K562 (cell line): ENCODE results near the gene COPA. TPM values are rescaled to one million over a fixed set of nuclear protein-coding genes. Genes with fewer than 3 reads are reported as not detected.

Experiments
- ATAC-seq: fragments of 200-7000 bp; cut with Tn5 transposase; 3 replicates; pipeline ENCODE4 v1.9.1; 2020; ENCODE audit warnings: moderate library complexity
- BruUV-seq: library from RNA; stranded (reverse); fragments of 400-500 nt; replicated peaks from 2 replicates; lab custom pipeline; 2021; lab: Mats Ljungman, UMichigan
- CTCF ChIA-PET: fragments of 300-600 bp; formaldehyde crosslinking; extraction: SDS; loops from one replicate; lab custom pipeline; 2021; ENCODE audit warnings: low intra/inter-chr PET ratio; lab: Yijun Ruan, JAX
- POLR2A ChIA-PET: fragments of 300-600, 350-650 bp; sonication (Branson Sonifier 250); formaldehyde crosslinking; extraction: SDS; loops from one replicate; lab custom pipeline; 2021; ENCODE audit warnings: antibody characterized with exemption, inconsistent platforms; lab: Yijun Ruan, JAX
- DNase-seq, 4 experiments: peaks; one replicate each; pipeline versions ENCODE4 v3.0.0 to v3.0.0-alpha.2; 2011 to 2018; ENCODE audit warnings: low spot score in 3 of 4, mixed read lengths in 3 of 4; ENCODE audit errors: extremely low read depth in 1 of 4
- FAIRE-seq: peaks from 2 replicates; lab custom pipeline; 2011; peaks lifted over from hg19 to GRCh38; lab: Jason Lieb, UNC
- H2AFZ ChIP-seq: 2 replicates; pipeline ENCODE4 v1.6.0; 2011; ENCODE audit warnings: low read depth, low read length, control low read depth, inconsistent platforms
- H3K27ac ChIP-seq: fragments of 200-600 bp; 3 replicates; pipeline ENCODE4 v1.8.0; 2011; ENCODE audit warnings: low read depth, mild to moderate bottlenecking, control low read depth, inconsistent platforms, low read length, moderate library complexity, mixed read lengths; ENCODE audit errors: extremely low read depth
- H3K27me3 ChIP-seq, 2 experiments: fragments of 300-600 bp in 1 of 2; 2 replicates in 1 of 2; 3 replicates in 1 of 2; pipeline versions ENCODE4 v1.6.0 to v1.8.0; 2011; ENCODE audit warnings: inconsistent platforms in 2 of 2, low read length in 2 of 2, mild to moderate bottlenecking in 1 of 2, mixed read lengths in 1 of 2, moderate library complexity in 1 of 2; ENCODE audit not compliant: control insufficient read depth in 2 of 2, insufficient read depth in 2 of 2
- H3K36me3 ChIP-seq: fragments of 300-600 bp; 3 replicates; pipeline ENCODE4 v1.8.0; 2011; ENCODE audit warnings: mild to moderate bottlenecking, low read length, inconsistent platforms; ENCODE audit not compliant: control insufficient read depth, insufficient read depth
- H3K4me1 ChIP-seq, 2 experiments: fragments of 200-600 bp in 1 of 2; replicated peaks in 1 of 2; 2 replicates in 1 of 2; 3 replicates in 1 of 2; pipeline versions ENCODE4 v1.5.1 to v1.8.0; 2011; ENCODE audit warnings: inconsistent platforms in 2 of 2, low read length in 2 of 2, mild to moderate bottlenecking in 1 of 2, mixed read lengths in 1 of 2, moderate library complexity in 1 of 2; ENCODE audit not compliant: control insufficient read depth in 2 of 2, insufficient read depth in 2 of 2
- H3K4me2 ChIP-seq: 2 replicates; pipeline ENCODE4 v1.6.1; 2011; ENCODE audit warnings: low read length, control low read depth, inconsistent platforms, mixed read lengths; ENCODE audit not compliant: insufficient read depth
- H3K4me3 ChIP-seq: fragments of 200-600 bp; sonication (generic), shearing (Covaris generic); 2 replicates; pipeline ENCODE4 v1.5.1; 2016; ENCODE audit warnings: control low read depth, inconsistent platforms
- H3K79me2 ChIP-seq: fragments of 200-600 bp; 3 replicates; pipeline ENCODE4 v1.8.0; 2011; ENCODE audit warnings: low read length, inconsistent platforms; ENCODE audit not compliant: control insufficient read depth, insufficient read depth
- H3K9ac ChIP-seq, 2 experiments: 2 replicates each; pipeline versions ENCODE4 v1.6.0 to v1.6.1; 2011; ENCODE audit warnings: low read depth in 2 of 2, low read length in 2 of 2, control low read depth in 1 of 2, inconsistent platforms in 1 of 2, mild to moderate bottlenecking in 1 of 2, mixed read lengths in 1 of 2; ENCODE audit not compliant: insufficient read depth in 1 of 2
- H3K9me1 ChIP-seq: one replicate; pipeline ENCODE4 v1.6.0; 2011; ENCODE audit warnings: inconsistent platforms, mild to moderate bottlenecking, low read length, moderate library complexity; ENCODE audit not compliant: control insufficient read depth, insufficient read depth
- H3K9me3 ChIP-seq: replicated peaks from 2 replicates; pipeline ENCODE4 v1.5.1; 2011; ENCODE audit warnings: low read depth, low read length, inconsistent platforms; ENCODE audit not compliant: control insufficient read depth, insufficient read depth
- H4K20me1 ChIP-seq: replicated peaks from 2 replicates; pipeline ENCODE4 v1.6.1; 2011; ENCODE audit warnings: low read length, inconsistent platforms, mixed read lengths; ENCODE audit not compliant: control insufficient read depth, insufficient read depth
- BCL6 ChIP-seq: fragments of 250-450 bp; sonication (Bioruptor Pico); IDR thresholded peaks from 2 replicates; pipeline ENCODE4 v1.4.0; 2020
- BRD9 ChIP-seq: fragments of 450-650 bp; IDR thresholded peaks from 2 replicates; pipeline ENCODE4 v1.6.1; 2018; ENCODE audit warnings: low read depth; ENCODE audit not compliant: partially characterized antibody
- CHD4 ChIP-seq: fragments of 200-600 bp; sonication (generic); IDR thresholded peaks from 3 replicates; pipeline ENCODE4 v1.6.1; 2012; ENCODE audit warnings: low read depth, mild to moderate bottlenecking, mixed read lengths, low read length, inconsistent platforms; ENCODE audit not compliant: insufficient read depth, insufficient replicate concordance, poor library complexity, severe bottlenecking
- ERF ChIP-seq: fragments of 450-650 bp; formaldehyde crosslinking; IDR thresholded peaks from 2 replicates; pipeline ENCODE4 v1.4.0; 2020; ENCODE audit warnings: mild to moderate bottlenecking, mixed read lengths
- ETV6 ChIP-seq, 3 experiments: fragments of 150-350 bp in 1 of 3; sonication (generic) in 1 of 3; formaldehyde crosslinking in 1 of 3; IDR thresholded peaks; 2 replicates each; pipeline versions ENCODE4 v1.6.1 to v1.8.0; 2014 to 2022; ENCODE audit warnings: borderline replicate concordance in 2 of 3, low read depth in 2 of 3, antibody characterized with exemption in 1 of 3, low read length in 1 of 3, mild to moderate bottlenecking in 1 of 3, missing genetic modification reagents in 1 of 3
- GATAD2A ChIP-seq: fragments of 450-650 bp; IDR thresholded peaks from 2 replicates; pipeline ENCODE4 v1.6.1; 2017
- IRF2 ChIP-seq: sonication (generic); formaldehyde crosslinking; IDR thresholded peaks from 2 replicates; pipeline ENCODE4 v1.8.1; 2022; ENCODE audit warnings: mild to moderate bottlenecking, missing genetic modification reagents
- NFYB ChIP-seq: IDR thresholded peaks from 2 replicates; pipeline ENCODE4 v1.6.1; 2011; ENCODE audit warnings: mild to moderate bottlenecking, moderate library complexity; ENCODE audit not compliant: insufficient read length; ENCODE audit errors: extremely low read depth
- NRF1 ChIP-seq, 2 experiments: fragments of 450-650 bp; IDR thresholded peaks in 1 of 2; conservative IDR thresholded peaks in 1 of 2; 2 replicates each; pipeline ENCODE4 v1.6.1; 2014; ENCODE audit warnings: mild to moderate bottlenecking in 2 of 2
- ZMIZ1 ChIP-seq, 2 experiments: fragments of 150-350 bp in 1 of 2; IDR thresholded peaks; 2 replicates each; pipeline ENCODE4 v1.6.1; 2012 to 2016; ENCODE audit warnings: low read depth in 2 of 2, low read length in 2 of 2, mild to moderate bottlenecking in 1 of 2, moderate library complexity in 1 of 2
- ZNF165 ChIP-seq: fragments of 250-450 bp; sonication (Bioruptor Pico); IDR thresholded peaks from 2 replicates; pipeline ENCODE4 v1.4.0; 2020; ENCODE audit warnings: borderline replicate concordance
- ZNF277 ChIP-seq: fragments of 250-450 bp; sonication (Bioruptor Pico); IDR thresholded peaks from 2 replicates; pipeline ENCODE4 v1.8.0; 2022; ENCODE audit warnings: inconsistent platforms, mild to moderate bottlenecking, moderate library complexity, borderline replicate concordance
- ZNF561 ChIP-seq: fragments of 450-650 bp; formaldehyde crosslinking; conservative IDR thresholded peaks from 2 replicates; pipeline ENCODE4 v1.4.0; 2020; ENCODE audit warnings: mild to moderate bottlenecking, moderate library complexity
- ZNF785 ChIP-seq: fragments of 250-450 bp; sonication (Bioruptor Pico); IDR thresholded peaks from 2 replicates; pipeline ENCODE4 v1.4.0; 2020; ENCODE audit warnings: mild to moderate bottlenecking
- WGBS: fragments of 100-300 bp; shearing (Covaris generic); methylation state at CpG from one replicate; pipeline ENCODE4 v1.1.6; 2016; ENCODE audit warnings: low coverage, mixed read lengths; ENCODE audit not compliant: insufficient coverage; ENCODE audit errors: missing lambda C conversion rate; 5-methylcytosine and 5-hydroxymethylcytosine counted together
- in situ Hi-C: fragments of 300-500 bp; cut with MboI; formaldehyde crosslinking; loops from 4 replicates; pipeline ENCODE4 v1.15.0; 2018; ENCODE audit warnings: inconsistent platforms, mixed read lengths
- intact Hi-C: fragments of 100-400 bp; cut with micrococcal nuclease; formaldehyde crosslinking; loops from 2 replicates; pipeline ENCODE4 v1.14.2; 2022
- polyA plus RNA-seq, 8 experiments: library from polyadenylated mRNA; depleted of rRNA in 4 of 8; stranded (reverse) in 5 of 8; unstranded in 3 of 8; fragments of >200 nt; fragmentation: Nextera tagmentation in 2 of 8; fragmentation: Illumina TruSeq in 1 of 8; extraction: Ambion mirVana in 2 of 8; extraction: Trizol in 1 of 8; gene quantifications; 2 replicates each; pipeline versions ENCODE4 v1.2.1 to v1.2.3, GENCODE V29; 2011 to 2014; ENCODE audit warnings: inconsistent platforms in 1 of 8, missing spikeins in 1 of 8
- total RNA-seq, 7 experiments: library from RNA; depleted of rRNA in 6 of 7; stranded (reverse); fragments of >200 nt in 6 of 7; fragmentation: Illumina TruSeq in 2 of 7; extraction: Trizol in 2 of 7; gene quantifications; 2 replicates each; pipeline versions ENCODE4 v1.2.1 to v1.2.3, GENCODE V29; 2011 to 2021; ENCODE audit warnings: low replicate concordance in 1 of 7

Gene COPA
- total and polyA plus RNA-seq, 9 of the 15 experiments (the other 6 are each of a cell fraction or from before 2014, with no cell fraction given), result 49.8 to 222 (median 110) TPM

GRCh38 chr1:160291248-160292220, 51.5 kb downstream of the COPA start:
- Histone ChIP-seq H3K27ac (no peak overlapping the region), H3K4me3 (no peak overlapping the region), H4K20me1 (peaks cover 9% of the 10 kb centered on the region), H3K9ac (no peak overlapping the region), H3K79me2 (no peaks in the 10 kb centered on the region), H3K27me3 (no peaks in the 10 kb centered on the region), H3K36me3 (peaks cover 75% of the 10 kb centered on the region), H3K9me3 (no peaks in the 10 kb centered on the region), H3K9me1 (peaks cover 4% of the 10 kb centered on the region), H2AFZ (no peak overlapping the region), H3K4me2 (no peak overlapping the region), H3K4me1 (no peaks in the 10 kb centered on the region)
- BruUV-seq, result no TSS peak
- CTCF ChIA-PET, result interaction anchor here (0.9 to 1.6 kb wide), 3 partner anchors 85 to 206 kb away, joined by 3 to 10 read pairs (median 5); no protein-coding TSS in a partner anchor
- FAIRE-seq (peak; percentile 90), ATAC-seq (peak; percentile 93), DNase-seq (peak; percentile 56 to 72 (median 68))
- in situ Hi-C loops, result no loop called here
- intact Hi-C loops, result loop anchor here (1.0 to 2.0 kb wide), 2 partner anchors 98 to 191 kb away; no protein-coding TSS in a partner anchor
- WGBS, result 48% methylated on average over 11 of the region's 11 CpGs
- POLR2A ChIA-PET, result interaction anchor here (0.5 to 1.7 kb wide), 17 partner anchors 10 to 205 kb away, joined by 3 to 7 read pairs (median 4); partner anchors contain the start of gene DCAF8
- 0 out of 2 replicates have a peak, but pooled peaks have one; percentile 48 for TF ChIP-seq ERF
- TF ChIP-seq IRF2, result no peak
- no peak for TF ChIP-seq NFYB
- no peak for TF ChIP-seq ZNF561 (CRISPR knock-in tag)
- TF ChIP-seq ZNF277, result no peak
- TF ChIP-seq ZNF785, result no peak
- TF ChIP-seq GATAD2A, result no peak
- TF ChIP-seq ETV6 (IDR thresholded peaks at IDR 0.05; ENCODE audit: borderline replicate concordance in 1 of 2, low read depth in 2 of 2, low read length in 1 of 2), result no peak
- TF ChIP-seq ETV6 (CRISPR knock-in tag; IDR thresholded peaks at IDR 0.05; ENCODE audit: borderline replicate concordance), result no peak
- TF ChIP-seq CHD4, result no peak
- no peak for TF ChIP-seq ZMIZ1 (IDR thresholded peaks at IDR 0.05; ENCODE audit: low read depth in 2 of 2, low read length in 2 of 2)
- no peak for TF ChIP-seq NRF1 (conservative IDR thresholded peaks at IDR 0.05 in 1 of 2, IDR thresholded peaks at IDR 0.05 in 1 of 2)
- no peak for TF ChIP-seq BCL6 (CRISPR knock-in tag)
- TF ChIP-seq ZNF165, result no peak
- no peak for TF ChIP-seq BRD9
